Upper lobe of left lung (tissue), 6 donors: Measurements from ENCODE around the gene SIAH3. TPM values are rescaled to one million over a fixed set of nuclear protein-coding genes. Genes with fewer than 3 reads are reported as not detected.

Source experiments
- ATAC-seq, 2 donors: fragments of 200-7000 bp; cut with Tn5 transposase; one replicate each; pipeline ENCODE4 v1.9.1; 2022; ENCODE audit warnings: mild to moderate bottlenecking in 2 of 2, moderate library complexity in 2 of 2; ENCODE audit not compliant: low FRiP score in 2 of 2
- DNase-seq, 2 donors: peaks; one replicate each; pipeline ENCODE4 v3.0.0-alpha.2; 2019 to 2020
- H3K27ac ChIP-seq, 4 donors: fragments of 200-600 bp; sonication (generic); one replicate each; pipeline ENCODE4 v1.5.1; 2016 to 2019
- H3K27me3 ChIP-seq, 4 donors: fragments of 200-600 bp; sonication (generic); one replicate each; pipeline ENCODE4 v1.5.1; 2017 to 2019
- H3K36me3 ChIP-seq, 4 donors: fragments of 200-600 bp; sonication (generic); one replicate each; pipeline ENCODE4 v1.5.1; 2016 to 2019
- H3K4me1 ChIP-seq, 4 donors: fragments of 200-600 bp; sonication (generic); one replicate each; pipeline ENCODE4 v1.5.1; 2018 to 2019
- H3K4me3 ChIP-seq, 4 donors: fragments of 200-600 bp; sonication (generic); one replicate each; pipeline ENCODE4 v1.5.1; 2017 to 2019; ENCODE audit warnings: mild to moderate bottlenecking in 2 of 4, moderate library complexity in 1 of 4
- H3K9me3 ChIP-seq, 4 donors: fragments of 200-600 bp; sonication (generic); one replicate each; pipeline ENCODE4 v1.5.1; 2018 to 2019
- EP300 ChIP-seq, 4 donors: sonication (generic); formaldehyde crosslinking; IDR thresholded peaks; one replicate each; pipeline ENCODE4 v1.5.1; 2017; ENCODE audit warnings: antibody characterized with exemption in 4 of 4, control low read depth in 2 of 4
- POLR2A ChIP-seq, 4 donors: fragments of 450-650 bp; IDR thresholded peaks; one replicate each; pipeline ENCODE4 v1.5.1; 2016 to 2017; ENCODE audit warnings: antibody characterized with exemption in 4 of 4, mild to moderate bottlenecking in 2 of 4
- POLR2AphosphoS5 ChIP-seq, 2 donors: sonication (generic); formaldehyde crosslinking; IDR thresholded peaks; one replicate each; pipeline ENCODE4 v1.5.1; 2017; ENCODE audit warnings: antibody characterized with exemption in 2 of 2
- WGBS, 2 donors: methylation state at CpG; one replicate each; pipeline ENCODE4 v1.1.5; 2017 to 2018; 5-methylcytosine and 5-hydroxymethylcytosine counted together
- total RNA-seq, 6 donors: library from RNA; depleted of rRNA in 4 of 6; stranded (reverse); fragments of >200 nt in 4 of 6; gene quantifications; one replicate each; pipeline versions ENCODE4 v1.1.0 to v1.2.1, GENCODE V29; 2016 to 2021
- TF ChIP-seq, protein P1 (sequence below), 6 experiments: fragments of 450-650 bp in 4 of 6; fragments of 200-600 bp in 2 of 6; sonication (generic) in 2 of 6; IDR thresholded peaks; one replicate each; pipeline ENCODE4 v1.5.1; 2016 to 2019; ENCODE audit warnings: antibody characterized with exemption in 6 of 6
- donor health status: DM: no; HTN: no; CAD: no; lungs with moderate emphysema.
- donor health status: DM: no; HTN: yes; CAD: no; lungs with severe emphysema.

The SIAH3 gene
- total RNA-seq, 6 donors from 2014 or later: under 0.01 to 0.39 (median 0.03) TPM; not detected in 1

- DNase-seq (no peak), ATAC-seq (no peak)
- Histone ChIP-seq H3K27ac (no peak overlapping the region), H3K27me3 (no peaks in the 10 kb centered on the region), H3K36me3 (no peaks in the 10 kb centered on the region), H3K9me3 (no peaks in the 10 kb centered on the region), H3K4me1 (no peaks in the 10 kb centered on the region), H3K4me3 (no peak overlapping the region)
- 43 to 45% methylated on average over 14 of the region's 14 CpGs for WGBS, 2 donors
- TF ChIP-seq POLR2AphosphoS5 (IDR thresholded peaks at IDR 0.05) (no peak), POLR2A (IDR thresholded peaks at IDR 0.05) (no peak), EP300 (IDR thresholded peaks at IDR 0.05) (no peak)
- TF ChIP-seq, protein P1, sequence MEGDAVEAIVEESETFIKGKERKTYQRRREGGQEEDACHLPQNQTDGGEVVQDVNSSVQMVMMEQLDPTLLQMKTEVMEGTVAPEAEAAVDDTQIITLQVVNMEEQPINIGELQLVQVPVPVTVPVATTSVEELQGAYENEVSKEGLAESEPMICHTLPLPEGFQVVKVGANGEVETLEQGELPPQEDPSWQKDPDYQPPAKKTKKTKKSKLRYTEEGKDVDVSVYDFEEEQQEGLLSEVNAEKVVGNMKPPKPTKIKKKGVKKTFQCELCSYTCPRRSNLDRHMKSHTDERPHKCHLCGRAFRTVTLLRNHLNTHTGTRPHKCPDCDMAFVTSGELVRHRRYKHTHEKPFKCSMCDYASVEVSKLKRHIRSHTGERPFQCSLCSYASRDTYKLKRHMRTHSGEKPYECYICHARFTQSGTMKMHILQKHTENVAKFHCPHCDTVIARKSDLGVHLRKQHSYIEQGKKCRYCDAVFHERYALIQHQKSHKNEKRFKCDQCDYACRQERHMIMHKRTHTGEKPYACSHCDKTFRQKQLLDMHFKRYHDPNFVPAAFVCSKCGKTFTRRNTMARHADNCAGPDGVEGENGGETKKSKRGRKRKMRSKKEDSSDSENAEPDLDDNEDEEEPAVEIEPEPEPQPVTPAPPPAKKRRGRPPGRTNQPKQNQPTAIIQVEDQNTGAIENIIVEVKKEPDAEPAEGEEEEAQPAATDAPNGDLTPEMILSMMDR (IDR thresholded peaks at IDR 0.05): no peak
Measured at GRCh38 chr13:45781553-45782326, 69.8 kb downstream of the SIAH3 start.

DNA sequence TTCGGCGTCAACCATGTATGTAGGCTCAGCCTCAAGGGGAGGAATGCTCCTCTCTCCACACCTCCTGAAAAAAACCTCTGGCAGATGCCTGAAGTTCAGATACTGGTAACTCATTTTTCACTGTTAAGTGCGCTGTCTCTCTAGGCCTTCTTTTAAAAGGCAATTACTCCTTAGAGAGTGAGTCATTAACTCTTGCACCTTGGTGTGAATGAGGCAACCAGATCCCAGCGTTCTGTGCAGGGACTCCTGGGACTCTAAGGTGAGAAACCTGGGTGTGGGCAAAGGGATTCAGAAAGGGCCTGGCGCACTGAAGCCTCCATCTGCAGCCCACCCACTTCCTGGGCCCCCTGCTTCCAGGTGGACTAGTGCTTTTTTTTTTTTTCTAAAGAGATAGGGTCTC is 71.7 kb downstream of the SIAH3 start:
- ATAC-seq: no peak
- Histone ChIP-seq H3K36me3 (no peaks in the 10 kb centered on the region), H3K4me1 (no peaks in the 10 kb centered on the region), H3K27ac (no peak overlapping the region), H3K9me3 (no peaks in the 10 kb centered on the region), H3K27me3 (no peaks in the 10 kb centered on the region), H3K4me3 (no peak overlapping the region)
- DNase-seq: no peak
- WGBS, 2 donors: 82 to 83% methylated on average over 5 of the region's 5 CpGs
- no peak for TF ChIP-seq POLR2A (IDR thresholded peaks at IDR 0.05)
- TF ChIP-seq POLR2AphosphoS5 (IDR thresholded peaks at IDR 0.05): no peak
- no peak for TF ChIP-seq EP300 (IDR thresholded peaks at IDR 0.05)
- TF ChIP-seq, protein P1 (IDR thresholded peaks at IDR 0.05): no peak

- WGBS, 2 donors: 71 to 73% methylated on average over 4 of the region's 4 CpGs
- ATAC-seq (no peak), DNase-seq (no peak)
- Histone ChIP-seq H3K27me3 (no peaks in the 10 kb centered on the region), H3K4me1 (no peaks in the 10 kb centered on the region), H3K27ac (no peak overlapping the region), H3K9me3 (no peaks in the 10 kb centered on the region), H3K36me3 (no peaks in the 10 kb centered on the region), H3K4me3 (no peak overlapping the region)
- TF ChIP-seq EP300 (IDR thresholded peaks at IDR 0.05): no peak
- no peak for TF ChIP-seq POLR2AphosphoS5 (IDR thresholded peaks at IDR 0.05)
- TF ChIP-seq, protein P1 (IDR thresholded peaks at IDR 0.05): no peak
- TF ChIP-seq POLR2A (IDR thresholded peaks at IDR 0.05): no peak
Measured at GRCh38 chr13:45778882-45779281, 72.7 kb downstream of the SIAH3 start.

DNA sequence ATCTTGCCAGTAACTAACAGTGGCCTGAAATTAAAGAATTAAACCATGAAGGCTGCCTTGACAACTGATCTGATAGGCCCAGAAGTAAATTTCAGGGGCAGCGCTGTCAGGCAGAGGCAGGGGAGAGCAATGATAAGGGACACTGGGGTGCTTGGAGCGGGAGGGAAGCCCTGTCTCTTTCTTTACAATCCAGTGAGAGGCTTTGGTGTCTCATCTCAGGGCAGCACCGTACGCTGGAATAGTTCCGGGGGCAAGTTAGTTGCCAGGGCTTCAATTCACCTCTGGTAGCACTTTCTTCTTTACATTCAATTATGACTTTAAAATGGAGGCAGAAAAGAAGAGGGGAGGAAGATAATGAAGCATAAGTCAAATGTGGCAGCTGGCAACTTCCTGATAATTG is 74.8 kb downstream of the SIAH3 start:
- Histone ChIP-seq H3K36me3 (no peaks in the 10 kb centered on the region), H3K27ac (no peak overlapping the region), H3K4me1 (no peaks in the 10 kb centered on the region), H3K4me3 (no peak overlapping the region), H3K9me3 (no peaks in the 10 kb centered on the region), H3K27me3 (no peaks in the 10 kb centered on the region)
- no peak for DNase-seq
- TF ChIP-seq EP300 (IDR thresholded peaks at IDR 0.05) (no peak), POLR2A (IDR thresholded peaks at IDR 0.05) (no peak), POLR2AphosphoS5 (IDR thresholded peaks at IDR 0.05) (no peak)
- TF ChIP-seq, protein P1 (IDR thresholded peaks at IDR 0.05): no peak
- no peak for ATAC-seq
- 89 to 93% methylated on average over 5 of the region's 5 CpGs for WGBS, 2 donors
